ENCODE results near the gene PTPRT.

Gene PTPRT

GRCh38 chr20:42628683-42629082 is 561.0 kb downstream of the PTPRT start:
- Histone ChIP-seq H3K27ac (ENCODE audit: low read length) (no peak overlapping the region), H3K79me2 (ENCODE audit: insufficient read depth, low read length) (no peaks in the 10 kb centered on the region), H3K4me2 (ENCODE audit: insufficient read depth, low read length) (no peak overlapping the region), H3K9me3 (ENCODE audit: insufficient read depth, low read length, severe bottlenecking) (no peaks in the 10 kb centered on the region), H3K4me3 (ENCODE audit: low read depth in 1 of 2, low read length in 2 of 2) (no peak overlapping the region), H3K9ac (ENCODE audit: low read depth, low read length) (no peak overlapping the region), H2AFZ (ENCODE audit: low read depth, low read length) (no peak overlapping the region), H3K27me3 (ENCODE audit: insufficient read depth, low read length, poor library complexity) (no peaks in the 10 kb centered on the region), H4K20me1 (ENCODE audit: insufficient read depth, low read length) (no peaks in the 10 kb centered on the region), H3K4me1 (ENCODE audit: insufficient read depth, low read length) (no peaks in the 10 kb centered on the region), H3K36me3 (ENCODE audit: insufficient read depth, low read length) (no peaks in the 10 kb centered on the region)
- DNase-seq (no peak), ATAC-seq (ENCODE audit: insufficient read depth, low read depth) (no peak)
- TF ChIP-seq, protein P1, sequence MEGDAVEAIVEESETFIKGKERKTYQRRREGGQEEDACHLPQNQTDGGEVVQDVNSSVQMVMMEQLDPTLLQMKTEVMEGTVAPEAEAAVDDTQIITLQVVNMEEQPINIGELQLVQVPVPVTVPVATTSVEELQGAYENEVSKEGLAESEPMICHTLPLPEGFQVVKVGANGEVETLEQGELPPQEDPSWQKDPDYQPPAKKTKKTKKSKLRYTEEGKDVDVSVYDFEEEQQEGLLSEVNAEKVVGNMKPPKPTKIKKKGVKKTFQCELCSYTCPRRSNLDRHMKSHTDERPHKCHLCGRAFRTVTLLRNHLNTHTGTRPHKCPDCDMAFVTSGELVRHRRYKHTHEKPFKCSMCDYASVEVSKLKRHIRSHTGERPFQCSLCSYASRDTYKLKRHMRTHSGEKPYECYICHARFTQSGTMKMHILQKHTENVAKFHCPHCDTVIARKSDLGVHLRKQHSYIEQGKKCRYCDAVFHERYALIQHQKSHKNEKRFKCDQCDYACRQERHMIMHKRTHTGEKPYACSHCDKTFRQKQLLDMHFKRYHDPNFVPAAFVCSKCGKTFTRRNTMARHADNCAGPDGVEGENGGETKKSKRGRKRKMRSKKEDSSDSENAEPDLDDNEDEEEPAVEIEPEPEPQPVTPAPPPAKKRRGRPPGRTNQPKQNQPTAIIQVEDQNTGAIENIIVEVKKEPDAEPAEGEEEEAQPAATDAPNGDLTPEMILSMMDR (IDR thresholded peaks at IDR 0.05; ENCODE audit: borderline replicate concordance, extremely low read depth, low read length, poor library complexity, severe bottlenecking): no peak
- no peak for TF ChIP-seq EZH2 (IDR thresholded peaks at IDR 0.05; ENCODE audit: borderline replicate concordance, low read depth, low read length, severe bottlenecking)

GRCh38 chr20:42613076-42613475 is 576.6 kb downstream of the PTPRT start:
- H3K9ac ChIP-seq (ENCODE audit: low read depth, low read length): no peak overlapping the region
- H3K4me2 ChIP-seq (ENCODE audit: insufficient read depth, low read length): no peak overlapping the region
- H3K9me3 ChIP-seq (ENCODE audit: insufficient read depth, low read length, severe bottlenecking): no peaks in the 10 kb centered on the region
- no peaks in the 10 kb centered on the region for H3K36me3 ChIP-seq (ENCODE audit: insufficient read depth, low read length)
- no peak for DNase-seq
- ATAC-seq (ENCODE audit: insufficient read depth, low read depth): no peak
- no peak overlapping the region for H3K4me3 ChIP-seq (ENCODE audit: low read depth in 1 of 2, low read length in 2 of 2)
- H3K27ac ChIP-seq (ENCODE audit: low read length): no peak overlapping the region
- no peaks in the 10 kb centered on the region for H4K20me1 ChIP-seq (ENCODE audit: insufficient read depth, low read length)
- TF ChIP-seq EZH2 (IDR thresholded peaks at IDR 0.05; ENCODE audit: borderline replicate concordance, low read depth, low read length, severe bottlenecking): no peak
- TF ChIP-seq, protein P1 (IDR thresholded peaks at IDR 0.05; ENCODE audit: borderline replicate concordance, extremely low read depth, low read length, poor library complexity, severe bottlenecking): no peak
- H2AFZ ChIP-seq (ENCODE audit: low read depth, low read length): no peak overlapping the region
- H3K4me1 ChIP-seq (ENCODE audit: insufficient read depth, low read length): no peaks in the 10 kb centered on the region
- H3K27me3 ChIP-seq (ENCODE audit: insufficient read depth, low read length, poor library complexity): no peaks in the 10 kb centered on the region
- no peaks in the 10 kb centered on the region for H3K79me2 ChIP-seq (ENCODE audit: insufficient read depth, low read length)

DNA sequence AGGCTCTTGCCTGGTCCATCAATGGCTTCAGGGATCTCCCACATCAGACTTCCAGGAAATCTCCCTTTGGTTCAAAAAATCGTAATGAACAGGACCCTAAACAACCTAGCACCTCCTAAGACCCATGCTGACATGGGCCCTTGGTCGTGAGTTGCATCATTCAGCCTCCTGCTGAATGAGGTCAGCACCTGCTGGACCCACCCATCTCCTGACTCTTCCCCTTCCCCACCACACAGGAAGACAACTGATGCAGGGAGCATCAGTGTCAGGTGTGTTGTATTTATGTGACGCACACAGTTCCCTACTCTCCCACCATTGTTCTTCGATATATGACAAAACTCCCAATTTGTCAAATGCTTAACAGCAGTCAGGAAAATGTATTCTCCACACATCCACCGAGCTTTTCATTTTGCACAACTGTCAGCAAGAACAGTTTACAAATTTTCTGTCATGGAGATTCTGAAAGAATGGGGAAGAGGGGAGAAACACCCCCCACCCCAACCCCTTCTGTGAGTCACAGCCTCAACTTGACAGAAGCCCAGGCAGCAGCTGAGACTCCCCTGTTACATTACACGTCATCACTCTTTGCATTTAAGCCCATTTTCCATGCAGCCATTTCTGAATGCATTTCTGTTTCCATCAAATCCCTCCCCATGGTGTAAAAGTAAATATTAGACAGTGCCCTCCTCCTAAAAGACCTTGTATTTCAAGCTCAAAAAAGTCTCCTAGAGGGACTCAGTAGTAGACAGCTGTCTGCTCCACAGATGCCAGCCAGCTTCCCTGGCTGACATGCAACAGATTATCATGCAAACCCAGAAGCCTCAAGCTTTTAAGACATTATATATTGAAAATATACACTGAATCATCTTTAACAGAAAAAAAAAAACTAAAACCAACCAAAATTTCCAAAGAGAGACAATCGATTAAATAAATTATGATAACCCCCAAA is 577.5 kb downstream of the PTPRT start:
- Histone ChIP-seq H2AFZ (ENCODE audit: low read depth, low read length) (no peak overlapping the region), H3K4me3 (ENCODE audit: low read depth in 1 of 2, low read length in 2 of 2) (no peak overlapping the region), H3K79me2 (ENCODE audit: insufficient read depth, low read length) (no peaks in the 10 kb centered on the region), H3K27ac (ENCODE audit: low read length) (no peak overlapping the region), H3K27me3 (ENCODE audit: insufficient read depth, low read length, poor library complexity) (no peaks in the 10 kb centered on the region), H3K4me2 (ENCODE audit: insufficient read depth, low read length) (no peak overlapping the region), H3K9ac (ENCODE audit: low read depth, low read length) (no peak overlapping the region), H3K36me3 (ENCODE audit: insufficient read depth, low read length) (no peaks in the 10 kb centered on the region), H3K4me1 (ENCODE audit: insufficient read depth, low read length) (no peaks in the 10 kb centered on the region), H4K20me1 (ENCODE audit: insufficient read depth, low read length) (no peaks in the 10 kb centered on the region), H3K9me3 (ENCODE audit: insufficient read depth, low read length, severe bottlenecking) (no peaks in the 10 kb centered on the region)
- TF ChIP-seq EZH2 (IDR thresholded peaks at IDR 0.05; ENCODE audit: borderline replicate concordance, low read depth, low read length, severe bottlenecking): no peak
- TF ChIP-seq, protein P1 (IDR thresholded peaks at IDR 0.05; ENCODE audit: borderline replicate concordance, extremely low read depth, low read length, poor library complexity, severe bottlenecking): no peak
- ATAC-seq (ENCODE audit: insufficient read depth, low read depth) (no peak), DNase-seq (no peak)
